GM21619 (cell line): Measurements from ENCODE around the gene PRSS22.

Experiments
- ATAC-seq: cut with Tn5 transposase; IDR thresholded peaks from one replicate; pipeline ENCODE4 v1.9.1; 2021; ENCODE audit not compliant: unreplicated experiment

The PRSS22 gene

GRCh38 chr16:2852731-2853507, 5.1 kb downstream of the PRSS22 start:
- no peak for ATAC-seq

GRCh38 chr16:2852003-2852730, 5.8 kb downstream of the PRSS22 start:
- no peak for ATAC-seq

- ATAC-seq = no peak
These were observed 8.8 kb downstream of the PRSS22 start for GRCh38 chr16:2848933-2849725.

GRCh38 chr16:2846511-2847310, 11.3 kb downstream of the PRSS22 start:
- ATAC-seq = no peak

- no peak for ATAC-seq
These were observed 12.9 kb downstream of the PRSS22 start for GRCh38 chr16:2845116-2845515.

- no peak for ATAC-seq
These were observed 14.4 kb downstream of the PRSS22 start for GRCh38 chr16:2843526-2843925.

- no peak for ATAC-seq
These were observed 15.5 kb downstream of the PRSS22 start for GRCh38 chr16:2842340-2843000.

GRCh38 chr16:2841606-2842339, 16.2 kb downstream of the PRSS22 start:
- ATAC-seq = no peak

GRCh38 chr16:2840914-2841313, 17.1 kb downstream of the PRSS22 start:
- no peak for ATAC-seq

- ATAC-seq = no peak
These were observed 18.1 kb downstream of the PRSS22 start for GRCh38 chr16:2839650-2840450.

- no peak for ATAC-seq
These were observed 19.0 kb downstream of the PRSS22 start for GRCh38 chr16:2838928-2839327.

- no peak for ATAC-seq
These were observed 21.1 kb downstream of the PRSS22 start for GRCh38 chr16:2836646-2837508.

- ATAC-seq = no peak
These were observed 22.1 kb downstream of the PRSS22 start for GRCh38 chr16:2835638-2836493.

- no peak for ATAC-seq
These were observed 23.0 kb downstream of the PRSS22 start for GRCh38 chr16:2834968-2835367.

GRCh38 chr16:2833776-2834175, 24.2 kb downstream of the PRSS22 start:
- ATAC-seq = no peak

- ATAC-seq = no peak
These were observed 26.8 kb downstream of the PRSS22 start for GRCh38 chr16:2831203-2831602.

- no peak for ATAC-seq
These were observed 27.6 kb downstream of the PRSS22 start for GRCh38 chr16:2830355-2830695.
